Astrocyte of the cerebellum (primary cell): ENCODE data around the gene BBS9.

ENCODE experiments used
- DNase-seq: peaks from one replicate; pipeline ENCODE4 v3.0.0-alpha.2; 2011; ENCODE audit warnings: low read depth
- H3K4me3 ChIP-seq: 2 replicates; pipeline ENCODE4 v1.5.1; 2011; ENCODE audit warnings: mild to moderate bottlenecking, low read depth, low read length, moderate library complexity
- in situ Hi-C: cut with HindIII; loops from 2 replicates; pipeline ENCODE4 v1.10.0; 2017; ENCODE audit warnings: low sequenced_read_pairs
- TF ChIP-seq, protein P1 (sequence below): IDR thresholded peaks from 2 replicates; pipeline ENCODE4 v1.5.1; 2012; ENCODE audit warnings: low read length, low read depth, moderate library complexity, mild to moderate bottlenecking; ENCODE audit errors: missing control alignments

BBS9 gene

GRCh38 chr7:33276325-33276724 is 147.0 kb downstream of the BBS9 start:
- no peak for DNase-seq
- in situ Hi-C loops = no loop called here
- TF ChIP-seq, protein P1, sequence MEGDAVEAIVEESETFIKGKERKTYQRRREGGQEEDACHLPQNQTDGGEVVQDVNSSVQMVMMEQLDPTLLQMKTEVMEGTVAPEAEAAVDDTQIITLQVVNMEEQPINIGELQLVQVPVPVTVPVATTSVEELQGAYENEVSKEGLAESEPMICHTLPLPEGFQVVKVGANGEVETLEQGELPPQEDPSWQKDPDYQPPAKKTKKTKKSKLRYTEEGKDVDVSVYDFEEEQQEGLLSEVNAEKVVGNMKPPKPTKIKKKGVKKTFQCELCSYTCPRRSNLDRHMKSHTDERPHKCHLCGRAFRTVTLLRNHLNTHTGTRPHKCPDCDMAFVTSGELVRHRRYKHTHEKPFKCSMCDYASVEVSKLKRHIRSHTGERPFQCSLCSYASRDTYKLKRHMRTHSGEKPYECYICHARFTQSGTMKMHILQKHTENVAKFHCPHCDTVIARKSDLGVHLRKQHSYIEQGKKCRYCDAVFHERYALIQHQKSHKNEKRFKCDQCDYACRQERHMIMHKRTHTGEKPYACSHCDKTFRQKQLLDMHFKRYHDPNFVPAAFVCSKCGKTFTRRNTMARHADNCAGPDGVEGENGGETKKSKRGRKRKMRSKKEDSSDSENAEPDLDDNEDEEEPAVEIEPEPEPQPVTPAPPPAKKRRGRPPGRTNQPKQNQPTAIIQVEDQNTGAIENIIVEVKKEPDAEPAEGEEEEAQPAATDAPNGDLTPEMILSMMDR = no peak
- H3K4me3 ChIP-seq = no peak overlapping the region

DNA sequence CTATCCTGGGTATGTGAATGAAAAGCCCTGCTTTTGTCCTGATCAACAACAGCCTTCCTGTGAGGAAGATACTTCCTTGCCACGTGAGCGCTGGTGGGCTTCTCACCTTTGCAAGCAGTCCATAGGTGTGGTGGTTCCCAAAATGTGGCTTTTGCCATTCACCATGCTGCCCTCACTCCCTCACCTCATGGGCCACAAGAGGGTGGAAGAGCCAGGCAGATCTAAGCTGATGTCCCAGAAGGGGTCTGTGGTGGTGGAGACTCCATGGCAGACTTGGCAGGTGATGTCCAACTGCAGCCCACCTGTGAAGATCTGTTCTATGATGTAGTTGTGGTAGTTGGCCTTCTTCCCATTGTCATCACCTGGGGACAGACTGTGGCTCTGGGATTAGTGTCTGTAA is 147.4 kb downstream of the BBS9 start:
- DNase-seq = no peak
- no peak overlapping the region for H3K4me3 ChIP-seq
- TF ChIP-seq, protein P1 = no peak
- in situ Hi-C loops = no loop called here

DNA sequence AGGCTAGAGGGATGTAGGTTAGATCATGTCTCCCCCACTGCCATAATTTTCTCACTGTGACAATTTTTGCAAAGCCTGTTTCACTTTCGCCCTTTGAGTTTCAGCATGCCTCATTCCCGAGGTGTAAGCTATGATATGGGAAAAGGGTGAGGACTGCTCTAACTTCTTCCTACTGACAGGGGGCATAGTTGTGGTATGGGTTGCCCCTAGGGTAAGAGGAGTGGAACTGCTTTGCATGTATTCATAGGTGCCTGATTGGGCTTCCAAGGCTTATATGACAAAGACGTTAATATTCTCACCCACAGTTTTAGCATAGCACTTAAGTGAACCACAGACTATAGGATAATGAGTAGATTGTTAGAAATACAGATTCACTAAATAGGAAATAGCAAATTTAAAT is 148.7 kb downstream of the BBS9 start:
- in situ Hi-C loops = no loop called here
- no peak overlapping the region for H3K4me3 ChIP-seq
- TF ChIP-seq, protein P1 = no peak
- DNase-seq = no peak

DNA sequence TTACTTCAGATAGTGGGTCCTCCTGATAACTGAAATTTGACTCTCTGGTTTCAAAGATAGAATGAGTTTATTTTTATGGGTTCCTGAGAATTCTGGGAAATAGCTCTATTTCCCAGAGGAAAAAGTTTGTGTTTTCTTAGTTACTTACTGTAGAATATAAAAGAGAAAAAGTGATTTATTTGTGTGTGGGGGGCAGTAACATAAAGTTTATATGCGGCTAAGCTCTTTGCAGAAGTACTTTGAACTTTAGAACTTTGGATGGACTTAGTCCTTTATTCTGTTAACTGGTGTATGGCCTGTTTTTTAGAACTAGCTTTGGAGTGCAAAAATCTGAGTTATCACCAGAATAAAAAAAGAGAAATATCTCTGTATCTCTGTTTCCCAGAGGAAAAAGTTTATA is 157.1 kb downstream of the BBS9 start:
- TF ChIP-seq, protein P1 = no peak
- no peak for DNase-seq
- in situ Hi-C loops = no loop called here
- H3K4me3 ChIP-seq = no peak overlapping the region

GRCh38 chr7:33287738-33288137 is 158.4 kb downstream of the BBS9 start:
- no peak for DNase-seq
- TF ChIP-seq, protein P1 = no peak
- H3K4me3 ChIP-seq = no peak overlapping the region
- in situ Hi-C loops = no loop called here

DNA sequence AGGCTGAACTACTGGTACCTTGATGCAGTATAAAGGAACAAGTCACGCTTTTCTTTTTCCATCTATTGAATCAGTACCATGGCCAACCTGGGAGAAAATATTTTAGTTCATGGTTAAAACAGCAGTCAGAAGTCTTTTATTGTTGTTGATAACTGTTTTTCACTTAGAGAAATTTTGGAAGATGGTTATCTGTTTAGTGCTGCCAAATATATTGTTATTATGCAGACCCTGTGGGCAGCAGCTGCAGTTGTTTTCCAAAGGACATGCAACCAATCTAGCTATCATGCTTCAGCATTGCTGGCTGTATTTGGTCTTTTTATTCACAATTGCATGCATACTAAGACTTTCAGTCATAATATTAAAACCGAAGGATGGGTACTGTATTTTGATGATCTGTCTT is 169.5 kb downstream of the BBS9 start:
- in situ Hi-C loops = no loop called here
- no peak overlapping the region for H3K4me3 ChIP-seq
- DNase-seq = no peak
- TF ChIP-seq, protein P1 = no peak

DNA sequence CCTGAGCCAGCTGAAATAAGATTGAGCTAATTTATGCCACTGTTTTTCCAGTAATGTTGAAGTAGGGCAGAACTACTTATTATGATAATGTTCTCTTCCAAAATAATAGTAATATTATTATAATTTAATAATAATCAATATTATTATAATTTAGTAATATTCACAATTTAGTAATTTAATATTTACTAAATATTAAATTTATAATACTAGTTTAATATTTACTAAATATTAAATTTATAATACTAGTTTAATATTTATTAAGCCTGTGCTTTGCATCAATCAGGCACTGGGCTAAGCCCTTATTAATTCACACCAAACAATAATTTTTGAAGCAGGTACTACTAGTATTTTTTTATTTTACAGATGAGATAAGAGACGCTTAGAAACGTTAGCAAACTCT is 170.1 kb downstream of the BBS9 start:
- no peak overlapping the region for H3K4me3 ChIP-seq
- TF ChIP-seq, protein P1 = no peak
- in situ Hi-C loops = no loop called here
- no peak for DNase-seq
